Panc1 (cell line): ENCODE data around the gene NR1H3. TPM values are rescaled to one million over a fixed set of nuclear protein-coding genes. Genes with fewer than 3 reads are reported as not detected.

Source experiments
- ATAC-seq: fragments of 200-7000 bp; cut with Tn5 transposase; 2 replicates; pipeline ENCODE4 v1.9.1; 2020; ENCODE audit warnings: mild to moderate bottlenecking, moderate library complexity
- BruUV-seq: library from RNA; stranded (reverse); fragments of 400-500 nt; replicated peaks from 2 replicates; lab custom pipeline; 2021; lab: Mats Ljungman, UMichigan
- CTCF ChIA-PET: fragments of 300-600 bp; sonication (Branson Sonifier 250); formaldehyde crosslinking; loops from one replicate; lab custom pipeline; 2022; ENCODE audit warnings: antibody characterized with exemption; lab: Charles Lee
- POLR2A ChIA-PET: fragments of 300-600 bp; sonication (Branson Sonifier 250); formaldehyde crosslinking; loops from one replicate; lab custom pipeline; 2022; ENCODE audit warnings: antibody characterized with exemption; lab: Charles Lee
- DNase-seq: peaks from one replicate; pipeline ENCODE4 v3.0.0-alpha.2; 2010; ENCODE audit warnings: low read depth, low spot score
- H3K27ac ChIP-seq: 2 replicates; pipeline ENCODE4 v1.5.1; 2011; ENCODE audit warnings: mild to moderate bottlenecking, low read length, inconsistent platforms
- H3K27me3 ChIP-seq: fragments of 200-500 bp; sonication (Bioruptor generic); 2 replicates; pipeline ENCODE4 v1.6.0; 2014; ENCODE audit warnings: low read length, inconsistent platforms; ENCODE audit not compliant: control insufficient read depth, insufficient read depth
- H3K36me3 ChIP-seq: fragments of 200-500 bp; sonication (Bioruptor generic); 2 replicates; pipeline ENCODE4 v1.5.1; 2014; ENCODE audit warnings: inconsistent platforms, mild to moderate bottlenecking, low read length, moderate library complexity; ENCODE audit not compliant: control insufficient read depth, insufficient read depth
- H3K4me1 ChIP-seq: 2 replicates; pipeline ENCODE4 v1.5.1; 2011; ENCODE audit warnings: inconsistent platforms, mild to moderate bottlenecking, low read length, moderate library complexity; ENCODE audit not compliant: control insufficient read depth, insufficient read depth
- H3K4me3 ChIP-seq, 2 experiments: 2 replicates each; pipeline ENCODE4 v1.5.1; 2011 to 2012; ENCODE audit warnings: low read depth in 2 of 2, low read length in 2 of 2, mild to moderate bottlenecking in 2 of 2, inconsistent platforms in 1 of 2, moderate library complexity in 1 of 2
- H3K9me3 ChIP-seq: fragments of 200-500 bp; sonication (Bioruptor generic); 2 replicates; pipeline ENCODE4 v1.5.1; 2014; ENCODE audit warnings: low read depth, mild to moderate bottlenecking, inconsistent platforms, low read length, moderate library complexity; ENCODE audit not compliant: control insufficient read depth, insufficient read depth
- CTCF ChIP-seq: fragments of 450-650 bp; IDR thresholded peaks from 2 replicates; pipeline ENCODE4 v1.5.1; 2017; ENCODE audit warnings: mild to moderate bottlenecking
- POLR2AphosphoS5 ChIP-seq: IDR thresholded peaks from 2 replicates; pipeline ENCODE4 v1.6.1; 2012; ENCODE audit warnings: mild to moderate bottlenecking, low read depth, low read length, moderate library complexity
- REST ChIP-seq, 2 experiments: IDR thresholded peaks; 2 replicates each; pipeline ENCODE4 v1.6.1; 2011 to 2012; ENCODE audit warnings: low read depth in 2 of 2, control low read depth in 1 of 2, low read length in 1 of 2, mild to moderate bottlenecking in 1 of 2, moderate library complexity in 1 of 2; ENCODE audit not compliant: insufficient read depth in 1 of 2
- SIN3A ChIP-seq: IDR thresholded peaks from 2 replicates; pipeline ENCODE4 v1.6.1; 2012; ENCODE audit warnings: low read depth, mild to moderate bottlenecking, low read length, moderate library complexity, borderline replicate concordance; ENCODE audit not compliant: insufficient read depth
- TCF7L2 ChIP-seq: IDR thresholded peaks from 2 replicates; pipeline ENCODE4 v1.6.1; 2011; ENCODE audit warnings: mild to moderate bottlenecking, low read depth, low read length, inconsistent platforms
- in situ Hi-C: cut with HindIII; loops from 2 replicates; pipeline ENCODE4 v1.10.0; 2016; ENCODE audit warnings: low sequenced_read_pairs, low pct_unique_long_range_greater_than_20kb
- intact Hi-C: fragments of 100-400 bp; cut with micrococcal nuclease; formaldehyde crosslinking; loops from one replicate; pipeline ENCODE4 v1.10.0; 2022; ENCODE audit not compliant: unreplicated experiment
- total RNA-seq: library from RNA; stranded (reverse); gene quantifications from one replicate; pipeline ENCODE4 v1.2.1, GENCODE V29; 2021; ENCODE audit not compliant: unreplicated experiment

NR1H3 gene
- total RNA-seq, 1 experiment from 2014 or later, result 17.2 TPM

- in situ Hi-C loops, result no loop called here
- Histone ChIP-seq H3K27ac (no peak overlapping the region), H3K36me3 (peaks cover 36% of the 10 kb centered on the region), H3K4me3 (no peak overlapping the region), H3K4me1 (no peaks in the 10 kb centered on the region), H3K27me3 (no peaks in the 10 kb centered on the region), H3K9me3 (no peaks in the 10 kb centered on the region)
- TF ChIP-seq POLR2AphosphoS5 (no peak), SIN3A (no peak), TCF7L2 (no peak), CTCF (no peak), REST (IDR thresholded peaks at IDR 0.05; ENCODE audit: insufficient read depth in 1 of 2, low read depth in 2 of 2, low read length in 1 of 2) (no peak)
- ChIA-PET CTCF (no interaction called here), POLR2A (interaction anchor here (1.1 kb wide), 1 partner anchor 9 kb away, joined by 3 read pairs; no protein-coding TSS in a partner anchor)
- intact Hi-C loops, result no loop called here
- no TSS peak for BruUV-seq
- ATAC-seq (no peak), DNase-seq (no peak)
Measured at GRCh38 chr11:47280099-47280498, 22.3 kb downstream of the NR1H3 start.

- no TSS peak for BruUV-seq
- Histone ChIP-seq H3K27me3 (no peaks in the 10 kb centered on the region), H3K4me1 (no peaks in the 10 kb centered on the region), H3K27ac (no peak overlapping the region), H3K4me3 (no peak overlapping the region), H3K9me3 (no peaks in the 10 kb centered on the region), H3K36me3 (peaks cover 34% of the 10 kb centered on the region)
- in situ Hi-C loops (no loop called here), intact Hi-C loops (no loop called here)
- TF ChIP-seq POLR2AphosphoS5 (no peak), CTCF (no peak), TCF7L2 (no peak), SIN3A (no peak), REST (IDR thresholded peaks at IDR 0.05; ENCODE audit: insufficient read depth in 1 of 2, low read depth in 2 of 2, low read length in 1 of 2) (no peak)
- DNase-seq (no peak), ATAC-seq (no peak)
- POLR2A ChIA-PET, result interaction anchor here (1.1 kb wide), 1 partner anchor 8 kb away, joined by 3 read pairs; no protein-coding TSS in a partner anchor
- CTCF ChIA-PET, result interaction anchor here (0.6 kb wide), 1 partner anchor 101 kb away, joined by 3 read pairs; no protein-coding TSS in a partner anchor
Measured at GRCh38 chr11:47280860-47281259, 23.1 kb downstream of the NR1H3 start.
